ENCODE data around the gene NPHP4. TPM values are rescaled to one million over a fixed set of nuclear protein-coding genes. Genes with fewer than 3 reads are reported as not detected.

NPHP4 gene
- total RNA-seq, 1 experiment from 2014 or later = 10.7 TPM

GRCh38 chr1:5882367-5883128 lies 109.7 kb downstream of the NPHP4 start:
- H3K4me3 ChIP-seq = no peak overlapping the region
- no peaks in the 10 kb centered on the region for H3K9me3 ChIP-seq
- H3K36me3 ChIP-seq = no peaks in the 10 kb centered on the region; the same call in 1 of the 2 replicates
- no peaks in the 10 kb centered on the region for H3K27me3 ChIP-seq
- DNase-seq = no peak

DNA sequence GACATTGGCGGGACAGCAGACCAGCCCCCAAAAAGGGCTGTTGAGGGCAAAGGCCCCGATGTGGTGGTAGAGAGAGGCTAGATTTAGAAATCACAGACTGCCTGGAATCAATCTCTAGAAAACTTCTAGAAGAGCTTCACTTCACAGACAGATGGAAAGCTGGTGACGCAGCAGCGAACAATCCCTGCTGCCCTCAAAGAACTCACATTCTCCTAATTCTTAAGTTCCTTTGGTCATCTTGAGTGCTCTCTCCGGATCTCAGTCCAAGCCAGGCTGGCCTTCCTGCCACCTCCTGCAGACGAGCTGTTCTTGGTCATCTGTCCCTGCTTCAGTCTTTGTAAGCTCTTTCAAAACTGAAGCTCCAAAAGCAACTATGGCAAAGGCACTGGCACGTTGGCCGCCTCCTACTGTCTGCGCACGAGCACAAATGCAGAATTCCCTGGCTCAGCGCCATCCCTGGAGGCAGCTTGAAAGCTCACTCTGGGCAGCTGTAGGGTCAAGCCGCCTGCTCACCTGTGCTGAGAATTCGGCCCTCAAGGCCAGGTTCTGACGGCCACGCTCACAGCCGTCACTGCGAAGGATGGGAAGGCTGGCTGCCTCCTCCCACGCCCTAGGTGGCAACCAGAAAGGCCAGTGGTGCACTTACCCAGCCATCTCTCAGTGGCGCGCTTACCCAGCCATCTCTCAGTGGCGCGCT lies 110.6 kb downstream of the NPHP4 start:
- no peaks in the 10 kb centered on the region for H3K27me3 ChIP-seq
- DNase-seq = no peak
- no peak overlapping the region for H3K4me3 ChIP-seq
- H3K9me3 ChIP-seq = no peaks in the 10 kb centered on the region
- no peaks in the 10 kb centered on the region for H3K36me3 ChIP-seq

- Histone ChIP-seq H3K36me3 (no peaks in the 10 kb centered on the region), H3K27me3 (no peaks in the 10 kb centered on the region), H3K9me3 (no peaks in the 10 kb centered on the region), H3K4me3 (no peak overlapping the region)
- no peak for DNase-seq
These were observed 111.4 kb downstream of the NPHP4 start for GRCh38 chr1:5880630-5881405.

DNA sequence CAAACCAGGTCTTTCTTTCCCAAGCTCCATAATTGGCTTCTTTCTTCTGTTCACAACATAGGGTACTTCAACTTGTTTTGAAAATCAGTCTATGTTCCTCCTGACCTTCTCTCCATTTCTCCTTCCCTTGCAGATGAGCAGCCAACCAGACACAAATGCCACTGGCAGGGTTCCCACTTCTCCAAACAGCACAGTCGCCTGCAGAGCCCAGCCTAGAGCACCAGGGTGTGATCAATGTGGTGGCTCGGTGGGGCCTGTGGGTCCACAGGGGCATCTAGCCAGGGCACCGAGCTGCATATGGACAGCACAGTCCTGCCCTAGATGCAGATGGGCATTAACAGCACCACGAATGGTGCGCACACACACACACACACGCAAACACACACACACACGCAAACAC lies 112.8 kb downstream of the NPHP4 start:
- DNase-seq = no peak

GRCh38 chr1:5878971-5879370 lies 113.3 kb downstream of the NPHP4 start:
- DNase-seq = no peak

More for the DNA sequence above, 112.8 kb downstream of the NPHP4 start:
- Histone ChIP-seq H3K9me3 (no peaks in the 10 kb centered on the region), H3K27me3 (no peaks in the 10 kb centered on the region), H3K36me3 (no peaks in the 10 kb centered on the region), H3K4me3 (no peak overlapping the region)

DNA sequence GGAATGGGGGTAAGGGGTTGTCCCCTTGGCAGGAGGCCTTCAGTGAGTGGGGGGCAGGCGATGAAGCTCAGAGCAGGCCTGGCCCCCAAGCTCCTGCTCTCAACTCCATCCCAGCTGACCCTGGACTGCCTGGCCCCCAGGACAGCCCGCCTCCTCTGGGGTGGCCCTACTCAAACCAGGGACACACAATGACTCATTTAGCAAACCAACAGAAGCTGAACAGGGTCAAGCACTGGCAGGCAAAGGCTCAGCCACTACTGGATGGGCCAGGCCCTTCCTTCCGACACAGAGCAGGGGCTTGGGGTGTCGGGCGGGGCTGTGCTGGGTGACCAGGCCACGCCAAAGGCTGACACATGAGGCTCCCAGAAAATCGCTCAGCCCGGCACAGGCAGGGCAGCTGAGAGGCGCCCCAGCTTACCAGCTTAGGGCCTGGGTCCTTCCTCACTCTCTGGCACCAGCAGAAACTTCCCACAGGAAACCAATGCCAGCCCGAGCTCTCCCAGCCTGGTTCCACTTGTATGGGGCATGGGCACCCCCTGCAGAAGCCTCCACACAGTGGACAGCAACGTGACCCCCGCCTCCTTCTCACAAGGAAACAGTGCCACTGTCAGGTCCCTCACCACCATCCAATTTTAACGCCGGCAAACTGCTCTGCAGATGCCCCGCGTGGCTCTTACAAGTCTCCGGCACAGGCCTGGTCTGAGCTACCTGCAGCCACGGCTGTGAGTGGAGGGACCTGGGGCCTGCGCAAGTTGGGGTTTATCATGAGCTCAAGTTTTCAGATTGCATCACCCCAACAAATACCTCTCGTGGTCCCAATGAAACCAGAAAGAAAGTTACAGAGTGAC lies 114.3 kb downstream of the NPHP4 start:
- H3K4me3 ChIP-seq = no peak overlapping the region
- no peaks in the 10 kb centered on the region for H3K9me3 ChIP-seq
- no peaks in the 10 kb centered on the region for H3K36me3 ChIP-seq
- no peaks in the 10 kb centered on the region for H3K27me3 ChIP-seq
- DNase-seq = no peak

More at GRCh38 chr1:5878971-5879370, 113.3 kb downstream of the NPHP4 start:
- Histone ChIP-seq H3K27me3 (no peaks in the 10 kb centered on the region), H3K36me3 (no peaks in the 10 kb centered on the region), H3K4me3 (no peak overlapping the region), H3K9me3 (no peaks in the 10 kb centered on the region)

- no peaks in the 10 kb centered on the region for H3K36me3 ChIP-seq
- H3K4me3 ChIP-seq = no peak overlapping the region
- H3K27me3 ChIP-seq = no peaks in the 10 kb centered on the region
- H3K9me3 ChIP-seq = no peaks in the 10 kb centered on the region
- no peak for DNase-seq
These were observed 115.2 kb downstream of the NPHP4 start for GRCh38 chr1:5877001-5877400.

DNA sequence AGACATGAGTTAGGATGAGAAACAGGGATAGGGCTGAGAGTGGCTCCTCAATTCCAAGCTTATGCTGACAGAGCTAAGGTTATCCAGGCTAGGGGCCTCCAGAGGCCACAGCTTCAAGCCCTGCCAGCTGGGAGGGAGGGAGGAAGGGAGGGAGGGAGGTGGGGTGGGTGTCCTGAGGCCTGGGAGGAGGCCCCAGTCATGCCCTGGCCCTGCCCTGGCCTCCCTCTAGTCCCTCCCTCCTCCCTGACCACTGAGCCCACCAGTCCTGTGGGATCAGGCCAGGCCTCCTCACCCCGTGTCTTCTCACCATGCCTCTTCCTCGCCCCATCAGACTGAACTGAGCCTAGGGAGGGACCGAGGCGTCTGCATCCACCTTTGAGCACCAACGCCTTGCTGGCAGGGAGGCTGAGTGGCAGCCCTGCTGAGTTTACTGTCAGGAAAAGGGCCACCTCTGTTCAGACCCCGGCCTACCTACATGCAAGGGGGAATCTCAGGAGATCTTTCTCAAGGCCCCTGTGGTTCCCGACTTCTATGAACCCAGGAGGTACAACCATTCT lies 116.1 kb downstream of the NPHP4 start:
- no peak for DNase-seq
- Histone ChIP-seq H3K36me3 (no peaks in the 10 kb centered on the region), H3K9me3 (no peaks in the 10 kb centered on the region), H3K27me3 (no peaks in the 10 kb centered on the region), H3K4me3 (no peak overlapping the region)

GRCh38 chr1:5875345-5875910 lies 116.8 kb downstream of the NPHP4 start:
- no peaks in the 10 kb centered on the region for H3K27me3 ChIP-seq
- H3K4me3 ChIP-seq = no peak overlapping the region
- no peak for DNase-seq
- no peaks in the 10 kb centered on the region for H3K36me3 ChIP-seq
- H3K9me3 ChIP-seq = no peaks in the 10 kb centered on the region

GRCh38 chr1:5874416-5875110 lies 117.7 kb downstream of the NPHP4 start:
- Histone ChIP-seq H3K27me3 (no peaks in the 10 kb centered on the region), H3K9me3 (no peaks in the 10 kb centered on the region), H3K36me3 (no peaks in the 10 kb centered on the region), H3K4me3 (no peak overlapping the region)
- DNase-seq = no peak

DNA sequence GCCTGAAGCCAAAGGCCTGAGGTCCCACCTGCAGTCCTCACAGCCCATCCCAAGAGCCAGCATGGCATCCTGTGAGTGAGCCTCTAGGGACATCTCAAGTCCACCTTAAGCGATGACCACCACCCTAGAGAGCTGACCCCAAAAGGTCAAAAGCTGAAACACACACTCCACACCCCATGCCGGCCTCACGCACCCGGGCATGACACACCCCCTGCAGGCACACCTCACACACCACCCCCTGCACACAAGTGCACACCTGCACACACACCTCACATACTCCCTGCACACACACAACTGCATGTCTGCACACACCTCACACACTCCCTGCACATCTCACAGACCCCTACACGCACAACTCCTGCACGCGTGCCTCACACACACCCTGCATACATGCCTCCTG lies 118.7 kb downstream of the NPHP4 start:
- no peak for DNase-seq
- no peaks in the 10 kb centered on the region for H3K27me3 ChIP-seq
- no peak overlapping the region for H3K4me3 ChIP-seq
- H3K36me3 ChIP-seq = no peaks in the 10 kb centered on the region
- no peaks in the 10 kb centered on the region for H3K9me3 ChIP-seq

DNA sequence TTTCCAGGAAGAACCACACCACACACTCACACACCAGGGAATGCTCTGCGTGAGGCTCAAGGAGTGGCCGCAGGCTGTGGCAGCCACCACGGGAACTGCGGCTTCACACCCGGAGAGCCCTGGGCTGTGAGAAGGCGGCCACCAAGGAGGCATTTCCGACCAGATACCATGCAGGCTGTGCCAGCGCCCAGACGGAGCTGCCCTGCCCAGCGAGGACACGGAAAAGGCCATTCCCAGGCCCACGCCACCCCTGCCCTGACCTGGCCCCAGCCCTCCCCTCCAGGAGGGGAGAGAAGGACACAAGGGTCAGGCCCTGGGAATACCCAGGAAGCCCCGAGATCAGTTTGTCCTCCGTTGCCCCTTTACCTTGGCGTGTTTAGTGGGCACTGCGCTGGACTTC lies 119.3 kb downstream of the NPHP4 start:
- no peak for DNase-seq
- H3K27me3 ChIP-seq = no peaks in the 10 kb centered on the region
- H3K9me3 ChIP-seq = no peaks in the 10 kb centered on the region
- H3K4me3 ChIP-seq = no peak overlapping the region
- H3K36me3 ChIP-seq = no peaks in the 10 kb centered on the region

- H3K27me3 ChIP-seq = no peaks in the 10 kb centered on the region
- no peaks in the 10 kb centered on the region for H3K9me3 ChIP-seq
- DNase-seq = no peak
- no peak overlapping the region for H3K4me3 ChIP-seq
- H3K36me3 ChIP-seq = no peaks in the 10 kb centered on the region
These were observed 123.2 kb downstream of the NPHP4 start for GRCh38 chr1:5868931-5869500.

GRCh38 chr1:5865774-5866173 lies 126.5 kb downstream of the NPHP4 start:
- no peaks in the 10 kb centered on the region for H3K36me3 ChIP-seq
- H3K4me3 ChIP-seq = no peak overlapping the region
- DNase-seq = no peak
- no peaks in the 10 kb centered on the region for H3K9me3 ChIP-seq
- no peaks in the 10 kb centered on the region for H3K27me3 ChIP-seq

DNA sequence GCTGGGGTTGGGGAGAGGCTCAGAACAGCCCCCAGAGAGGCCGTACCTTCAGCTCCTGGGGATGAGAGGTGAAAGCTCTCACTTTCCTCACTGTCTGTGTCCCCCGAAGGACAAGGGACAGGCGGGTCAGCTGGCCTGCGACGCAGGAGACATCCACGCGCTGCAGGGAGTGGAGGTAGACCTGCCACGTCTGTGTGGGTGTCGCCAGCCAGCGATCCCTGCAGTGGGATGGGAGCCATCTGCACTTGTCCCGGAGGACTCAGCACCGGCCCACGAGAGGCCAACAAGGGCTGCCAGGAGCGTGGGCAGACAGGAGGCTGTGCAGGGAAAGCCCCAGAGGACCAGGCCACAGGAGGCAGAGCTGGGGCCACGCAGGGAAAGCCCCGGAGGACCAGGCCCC lies 127.2 kb downstream of the NPHP4 start:
- Histone ChIP-seq H3K9me3 (no peaks in the 10 kb centered on the region), H3K27me3 (no peaks in the 10 kb centered on the region), H3K4me3 (no peak overlapping the region), H3K36me3 (no peaks in the 10 kb centered on the region)
- no peak for DNase-seq

Measured in MG63 (cell line).